Measurements from ENCODE around the gene GAB1.

The GAB1 gene

GRCh38 chr4:143486314-143486713 is 149.6 kb downstream of the GAB1 start:
- H3K4me3 ChIP-seq (ENCODE audit: severe bottlenecking) = no peak overlapping the region
- TF ChIP-seq CTCF (IDR thresholded peaks at IDR 0.05; ENCODE audit: poor library complexity, severe bottlenecking) = no peak
- H3K9me3 ChIP-seq (ENCODE audit: severe bottlenecking) = no peaks in the 10 kb centered on the region
- H3K27me3 ChIP-seq (ENCODE audit: insufficient read depth, poor library complexity, severe bottlenecking) = no peaks in the 10 kb centered on the region
- DNase-seq (ENCODE audit: low spot score) (no peak), ATAC-seq (ENCODE audit: low read depth) (peak; percentile 46; the same call in 1 of the 3 replicates)
- no peaks in the 10 kb centered on the region for H3K4me1 ChIP-seq (ENCODE audit: insufficient read depth, poor library complexity, severe bottlenecking)
- no peak overlapping the region for H3K27ac ChIP-seq (ENCODE audit: poor library complexity, severe bottlenecking)
- no peaks in the 10 kb centered on the region for H3K36me3 ChIP-seq (ENCODE audit: low read depth)

- Histone ChIP-seq H3K9me3 (ENCODE audit: severe bottlenecking) (no peaks in the 10 kb centered on the region), H3K36me3 (ENCODE audit: low read depth) (no peaks in the 10 kb centered on the region), H3K4me3 (ENCODE audit: severe bottlenecking) (no peak overlapping the region), H3K27me3 (ENCODE audit: insufficient read depth, poor library complexity, severe bottlenecking) (no peaks in the 10 kb centered on the region), H3K27ac (ENCODE audit: poor library complexity, severe bottlenecking) (no peak overlapping the region), H3K4me1 (ENCODE audit: insufficient read depth, poor library complexity, severe bottlenecking) (no peaks in the 10 kb centered on the region)
- no peak; the same call in 2 of the 3 replicates for ATAC-seq (ENCODE audit: low read depth)
- TF ChIP-seq CTCF (IDR thresholded peaks at IDR 0.05; ENCODE audit: poor library complexity, severe bottlenecking) = no peak
- no peak for DNase-seq (ENCODE audit: low spot score)
Observed at GRCh38 chr4:143488687-143489086, 152.0 kb downstream of the GAB1 start.

GRCh38 chr4:143489106-143489505 is 152.4 kb downstream of the GAB1 start:
- no peak for TF ChIP-seq CTCF (IDR thresholded peaks at IDR 0.05; ENCODE audit: poor library complexity, severe bottlenecking)
- Histone ChIP-seq H3K27me3 (ENCODE audit: insufficient read depth, poor library complexity, severe bottlenecking) (no peaks in the 10 kb centered on the region), H3K4me1 (ENCODE audit: insufficient read depth, poor library complexity, severe bottlenecking) (no peaks in the 10 kb centered on the region), H3K4me3 (ENCODE audit: severe bottlenecking) (no peak overlapping the region), H3K27ac (ENCODE audit: poor library complexity, severe bottlenecking) (no peak overlapping the region), H3K9me3 (ENCODE audit: severe bottlenecking) (no peaks in the 10 kb centered on the region), H3K36me3 (ENCODE audit: low read depth) (no peaks in the 10 kb centered on the region)
- no peak for DNase-seq (ENCODE audit: low spot score)
- no peak for ATAC-seq (ENCODE audit: low read depth)

- Histone ChIP-seq H3K27me3 (ENCODE audit: insufficient read depth, poor library complexity, severe bottlenecking) (no peaks in the 10 kb centered on the region), H3K36me3 (ENCODE audit: low read depth) (no peaks in the 10 kb centered on the region), H3K4me3 (ENCODE audit: severe bottlenecking) (no peak overlapping the region), H3K9me3 (ENCODE audit: severe bottlenecking) (no peaks in the 10 kb centered on the region), H3K27ac (ENCODE audit: poor library complexity, severe bottlenecking) (no peak overlapping the region), H3K4me1 (ENCODE audit: insufficient read depth, poor library complexity, severe bottlenecking) (no peaks in the 10 kb centered on the region)
- TF ChIP-seq CTCF (IDR thresholded peaks at IDR 0.05; ENCODE audit: poor library complexity, severe bottlenecking) = no peak
- DNase-seq (ENCODE audit: low spot score) (no peak), ATAC-seq (ENCODE audit: low read depth) (no peak)
Observed at GRCh38 chr4:143498021-143498420, 161.3 kb downstream of the GAB1 start.

- no peak for ATAC-seq (ENCODE audit: low read depth)
Observed at GRCh38 chr4:143502231-143502630, 165.6 kb downstream of the GAB1 start.

More at GRCh38 chr4:143502231-143502630, 165.6 kb downstream of the GAB1 start:
- Histone ChIP-seq H3K27ac (ENCODE audit: poor library complexity, severe bottlenecking) (no peak overlapping the region), H3K9me3 (ENCODE audit: severe bottlenecking) (no peaks in the 10 kb centered on the region), H3K4me1 (ENCODE audit: insufficient read depth, poor library complexity, severe bottlenecking) (no peaks in the 10 kb centered on the region), H3K27me3 (ENCODE audit: insufficient read depth, poor library complexity, severe bottlenecking) (no peaks in the 10 kb centered on the region), H3K4me3 (ENCODE audit: severe bottlenecking) (no peak overlapping the region), H3K36me3 (ENCODE audit: low read depth) (no peaks in the 10 kb centered on the region)
- TF ChIP-seq CTCF (IDR thresholded peaks at IDR 0.05; ENCODE audit: poor library complexity, severe bottlenecking) = no peak
- DNase-seq (ENCODE audit: low spot score) = no peak

All from RWPE2 (cell line).